Measurements from ENCODE around the gene GORAB.

GORAB gene

DNA sequence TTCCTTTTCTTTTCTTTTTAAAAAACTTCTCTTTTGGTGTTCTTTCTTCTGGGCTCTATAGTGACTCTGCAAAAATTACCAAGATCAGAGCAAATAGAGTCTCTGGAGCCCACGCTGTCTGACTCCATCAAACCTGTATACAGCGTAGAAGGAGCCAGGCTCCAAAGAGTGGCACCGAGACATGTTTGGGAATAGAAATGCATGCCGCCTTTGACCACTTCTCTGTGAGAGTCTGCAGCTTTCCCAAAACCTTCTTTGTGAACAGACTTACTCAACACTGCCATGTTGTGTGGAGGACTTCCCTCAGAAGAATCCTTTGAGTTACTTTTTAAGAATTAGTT, 55.3 kb downstream of the GORAB start:
- Histone ChIP-seq H3K36me3 (no peaks in the 10 kb centered on the region), H3K4me1 (peaks cover 6% of the 10 kb centered on the region; the same call in 1 of the 2 replicates), H3K4me3 (ENCODE audit: low read depth, low read length) (no peak overlapping the region), H3K9me3 (no peaks in the 10 kb centered on the region), H3K27me3 (peaks cover 33% of the 10 kb centered on the region)
- TF ChIP-seq, protein P1, sequence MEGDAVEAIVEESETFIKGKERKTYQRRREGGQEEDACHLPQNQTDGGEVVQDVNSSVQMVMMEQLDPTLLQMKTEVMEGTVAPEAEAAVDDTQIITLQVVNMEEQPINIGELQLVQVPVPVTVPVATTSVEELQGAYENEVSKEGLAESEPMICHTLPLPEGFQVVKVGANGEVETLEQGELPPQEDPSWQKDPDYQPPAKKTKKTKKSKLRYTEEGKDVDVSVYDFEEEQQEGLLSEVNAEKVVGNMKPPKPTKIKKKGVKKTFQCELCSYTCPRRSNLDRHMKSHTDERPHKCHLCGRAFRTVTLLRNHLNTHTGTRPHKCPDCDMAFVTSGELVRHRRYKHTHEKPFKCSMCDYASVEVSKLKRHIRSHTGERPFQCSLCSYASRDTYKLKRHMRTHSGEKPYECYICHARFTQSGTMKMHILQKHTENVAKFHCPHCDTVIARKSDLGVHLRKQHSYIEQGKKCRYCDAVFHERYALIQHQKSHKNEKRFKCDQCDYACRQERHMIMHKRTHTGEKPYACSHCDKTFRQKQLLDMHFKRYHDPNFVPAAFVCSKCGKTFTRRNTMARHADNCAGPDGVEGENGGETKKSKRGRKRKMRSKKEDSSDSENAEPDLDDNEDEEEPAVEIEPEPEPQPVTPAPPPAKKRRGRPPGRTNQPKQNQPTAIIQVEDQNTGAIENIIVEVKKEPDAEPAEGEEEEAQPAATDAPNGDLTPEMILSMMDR (IDR thresholded peaks at IDR 0.05; ENCODE audit: low read depth, low read length): no peak
- no peak for DNase-seq

DNA sequence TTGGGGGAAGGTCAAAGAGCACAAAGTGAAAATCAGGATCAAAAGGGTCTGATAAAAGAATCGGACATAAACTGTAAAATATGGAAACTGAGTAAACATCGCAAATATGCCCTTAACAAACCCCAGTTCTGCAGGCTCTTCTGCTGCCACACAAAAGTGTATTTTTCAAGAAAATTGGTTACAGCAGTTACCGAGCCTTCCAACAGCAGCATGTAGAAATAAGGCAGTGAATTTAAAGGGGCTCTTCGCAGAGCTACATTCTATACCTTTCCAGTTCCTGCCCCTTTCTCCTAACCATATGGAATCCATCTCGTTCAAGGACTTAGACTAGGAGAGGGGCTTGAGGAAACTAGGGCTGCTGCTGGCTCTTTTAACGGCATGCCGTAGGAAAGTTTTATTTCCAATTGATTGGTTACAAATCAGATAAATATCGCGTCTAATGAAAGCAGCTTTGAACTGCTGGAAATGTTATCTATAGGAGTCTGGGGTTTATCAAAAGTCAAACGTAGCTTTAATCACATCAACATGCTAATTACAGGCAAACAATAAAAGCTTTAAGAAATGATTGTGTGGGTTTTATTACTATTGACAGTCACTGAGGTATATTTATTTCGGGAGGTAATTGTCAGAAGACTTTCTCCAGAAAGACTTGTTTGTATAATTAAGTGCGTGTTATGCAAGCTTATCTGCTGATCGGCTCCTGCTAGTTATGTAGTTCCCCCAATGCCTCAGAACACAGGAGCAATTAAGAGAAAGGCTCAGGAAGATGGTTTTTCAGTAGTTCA, 59.1 kb downstream of the GORAB start:
- Histone ChIP-seq H3K9me3 (no peaks in the 10 kb centered on the region), H3K4me1 (peaks cover 6% of the 10 kb centered on the region; the same call in 1 of the 2 replicates), H3K4me3 (ENCODE audit: low read depth, low read length) (no peak overlapping the region), H3K27me3 (peaks cover 20% of the 10 kb centered on the region), H3K36me3 (no peaks in the 10 kb centered on the region)
- TF ChIP-seq, protein P1 (IDR thresholded peaks at IDR 0.05; ENCODE audit: low read depth, low read length): no peak
- no peak for DNase-seq

DNA sequence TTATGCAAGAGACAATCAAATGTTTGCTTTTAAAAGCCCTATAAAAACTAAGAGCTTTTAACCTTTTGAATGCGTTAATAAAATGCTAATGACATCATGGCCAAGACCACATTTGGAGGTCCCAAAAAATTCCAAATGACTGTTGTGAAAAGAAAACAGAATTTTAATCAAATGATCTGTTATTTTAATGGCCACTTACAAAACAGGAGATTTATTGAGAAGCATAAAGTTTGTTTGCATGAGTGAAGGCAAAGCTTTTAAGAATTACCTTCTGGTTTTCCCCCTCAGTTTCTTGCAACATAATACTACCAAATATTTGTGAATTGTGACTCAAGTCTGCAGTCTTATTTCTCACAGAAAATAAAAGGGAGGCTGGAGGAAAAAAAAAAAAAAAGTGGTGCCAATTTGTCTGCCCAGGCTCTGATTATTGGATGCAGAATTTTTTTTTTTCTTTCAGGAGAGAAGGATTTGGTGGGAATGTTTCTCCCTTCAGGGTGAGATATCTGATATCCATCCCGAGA, 60.7 kb downstream of the GORAB start:
- no peak for DNase-seq
- peaks cover 13% of the 10 kb centered on the region for H3K27me3 ChIP-seq
- TF ChIP-seq, protein P1 (IDR thresholded peaks at IDR 0.05; ENCODE audit: low read depth, low read length): no peak

DNA sequence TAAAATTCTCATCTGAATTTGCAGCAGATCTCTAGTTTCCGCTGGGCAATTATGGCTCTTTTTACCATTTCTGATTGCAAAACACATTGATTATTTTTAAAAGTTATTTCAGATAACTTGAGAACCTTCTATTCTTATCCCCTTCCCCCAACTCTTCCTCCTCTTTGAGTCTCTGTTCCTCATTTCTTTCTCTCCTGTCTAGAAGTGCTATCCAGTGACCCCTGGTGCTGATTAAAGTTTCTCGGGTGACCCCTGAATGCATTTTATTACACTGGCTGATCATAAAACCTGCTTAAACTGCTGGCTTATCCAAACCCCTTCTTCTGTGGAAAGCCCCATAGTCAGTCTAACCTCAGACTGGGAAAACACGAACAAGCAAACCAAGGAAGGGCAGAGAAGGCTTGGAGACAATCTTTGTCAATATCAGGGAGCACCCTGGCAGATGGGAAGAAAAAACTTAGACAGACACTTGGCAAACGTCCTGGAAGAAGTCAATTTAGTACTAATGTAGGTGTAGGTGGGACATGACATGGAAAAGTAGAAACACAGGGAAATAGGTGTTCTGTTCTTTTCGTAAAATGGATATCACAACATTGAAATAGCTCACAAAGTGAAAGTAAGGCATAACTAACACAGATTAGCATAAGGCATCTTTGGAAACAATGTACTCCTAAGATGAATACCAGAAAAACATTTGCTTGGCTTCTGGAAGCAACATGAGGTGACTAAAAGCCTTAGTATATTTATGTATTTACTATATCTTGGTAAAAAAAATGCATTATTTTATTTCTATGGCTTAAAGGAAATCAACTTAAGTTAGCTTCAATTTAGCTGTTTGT, 61.4 kb downstream of the GORAB start:
- Histone ChIP-seq H3K4me3 (ENCODE audit: low read depth, low read length) (no peak overlapping the region), H3K27me3 (peaks cover 9% of the 10 kb centered on the region), H3K4me1 (peaks cover 6% of the 10 kb centered on the region; the same call in 1 of the 2 replicates), H3K9me3 (no peaks in the 10 kb centered on the region), H3K36me3 (no peaks in the 10 kb centered on the region)
- no peak for DNase-seq
- TF ChIP-seq, protein P1 (IDR thresholded peaks at IDR 0.05; ENCODE audit: low read depth, low read length): no peak

More for the DNA sequence above, 60.7 kb downstream of the GORAB start:
- Histone ChIP-seq H3K36me3 (no peaks in the 10 kb centered on the region), H3K4me3 (ENCODE audit: low read depth, low read length) (no peak overlapping the region), H3K4me1 (peaks cover 6% of the 10 kb centered on the region; the same call in 1 of the 2 replicates), H3K9me3 (no peaks in the 10 kb centered on the region)

DNA sequence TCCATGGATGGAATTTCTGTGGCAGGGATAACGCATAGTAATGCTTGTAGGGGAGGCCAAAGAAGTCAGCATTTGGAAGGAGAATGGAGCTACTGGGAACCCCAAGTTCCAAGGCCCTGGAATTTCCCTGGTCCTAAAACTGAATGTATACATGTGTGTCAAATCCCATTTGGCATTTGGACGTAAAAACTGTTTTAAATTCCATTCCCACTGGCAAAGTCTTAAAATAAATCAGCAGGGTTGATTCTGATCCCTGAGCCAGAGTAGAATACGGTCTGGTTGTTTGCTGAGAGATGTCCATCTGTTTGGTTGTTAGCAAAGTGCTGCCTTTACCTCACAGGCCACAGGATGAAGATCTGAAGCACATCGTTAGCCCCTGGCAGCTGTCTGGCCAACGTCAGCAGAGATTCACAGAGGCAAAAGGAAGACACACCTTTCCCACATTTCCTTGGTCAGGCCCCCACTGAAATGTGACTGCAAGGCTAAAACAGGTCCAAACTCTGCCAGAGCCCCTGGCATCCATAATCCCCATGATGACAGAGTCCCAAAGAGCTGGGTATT, 62.2 kb downstream of the GORAB start:
- no peak for DNase-seq
- peaks cover 9% of the 10 kb centered on the region for H3K27me3 ChIP-seq
- H3K4me1 ChIP-seq: peaks cover 6% of the 10 kb centered on the region; the same call in 1 of the 2 replicates
- TF ChIP-seq, protein P1 (IDR thresholded peaks at IDR 0.05; ENCODE audit: low read depth, low read length): no peak
- no peak overlapping the region for H3K4me3 ChIP-seq (ENCODE audit: low read depth, low read length)
- no peaks in the 10 kb centered on the region for H3K9me3 ChIP-seq
- H3K36me3 ChIP-seq: no peaks in the 10 kb centered on the region
